Bone marrow (tissue), 2 donors: ENCODE results near the gene UCN3.

Source experiments
- DNase-seq, 2 donors: peaks; one replicate each; lab custom pipeline; 2025; lab: John Stamatoyannopoulos, UW

UCN3 gene, protein sequence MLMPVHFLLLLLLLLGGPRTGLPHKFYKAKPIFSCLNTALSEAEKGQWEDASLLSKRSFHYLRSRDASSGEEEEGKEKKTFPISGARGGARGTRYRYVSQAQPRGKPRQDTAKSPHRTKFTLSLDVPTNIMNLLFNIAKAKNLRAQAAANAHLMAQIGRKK

DNA sequence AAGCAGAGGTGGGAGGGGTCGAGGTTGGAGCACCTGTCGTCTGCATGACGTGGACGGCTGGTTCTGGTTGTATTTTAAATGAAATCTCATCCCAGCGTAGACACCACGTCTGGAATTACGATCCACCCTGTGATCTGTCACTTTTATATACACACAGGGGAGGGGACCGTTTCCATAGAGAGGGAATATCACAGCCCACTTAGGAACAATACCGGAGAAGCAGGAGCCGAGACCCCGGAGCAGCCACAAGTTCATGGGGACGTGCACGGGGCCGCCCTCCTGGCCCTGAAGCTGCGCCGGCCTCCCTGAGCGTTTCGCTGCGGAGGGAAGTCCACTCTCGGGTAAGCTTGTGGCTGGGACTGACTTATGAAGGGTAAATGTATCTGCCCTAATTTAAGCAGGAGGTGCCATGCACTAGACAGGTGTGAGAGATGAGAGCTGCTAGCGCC lies at the start of gene UCN3:
Gene UCN3, plus strand, starts transcription at position 77 of the 449 bp plus-strand sequence. CDS start 8,755 bp downstream, outside the sequence.
- no peak for DNase-seq

GRCh38 chr10:5317547-5318107 lies 47.1 kb upstream of the UCN3 start:
- peak; percentile 27 to 97 for DNase-seq

GRCh38 chr10:5318148-5318547 lies 46.6 kb upstream of the UCN3 start:
- no peak for DNase-seq

DNA sequence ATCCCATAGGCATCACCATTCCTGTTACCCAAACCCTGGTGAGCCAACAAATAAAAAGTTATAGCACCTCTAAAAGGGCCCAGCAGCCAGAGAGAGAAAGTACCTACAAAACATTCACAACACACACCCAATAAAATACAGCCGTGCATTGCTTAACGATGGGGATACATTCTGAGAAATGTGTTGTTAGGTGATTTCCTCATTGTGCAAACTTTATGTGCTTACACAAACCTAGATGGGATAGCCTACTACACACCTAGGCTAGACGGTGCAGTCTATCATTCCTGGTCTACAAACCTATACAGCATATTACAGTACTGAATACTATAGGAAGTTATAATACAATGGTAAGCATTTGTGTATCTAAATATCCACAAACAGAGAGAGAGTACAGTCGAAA lies 44.9 kb upstream of the UCN3 start:
- DNase-seq, result no peak

DNA sequence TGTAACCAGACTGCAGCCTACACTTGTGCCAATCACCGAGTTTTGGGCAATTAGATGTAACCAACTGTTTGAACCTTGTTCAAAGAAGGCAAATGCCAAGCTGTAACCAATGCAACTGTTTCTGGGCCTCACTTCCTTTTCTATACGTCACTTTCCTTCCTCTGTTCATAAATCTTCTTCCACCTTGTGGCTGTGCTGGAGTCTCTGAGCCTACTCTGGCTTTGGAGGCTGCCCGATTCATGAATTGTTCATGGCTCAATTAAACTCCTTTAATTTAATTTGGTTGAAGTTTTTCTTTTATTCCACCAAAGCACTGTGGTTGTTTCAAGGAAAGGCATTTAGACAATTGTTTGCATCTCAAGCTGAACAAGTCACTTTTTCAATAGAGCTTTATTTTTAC lies 43.5 kb upstream of the UCN3 start:
- peak in 1 of 2 donors; percentile 1 for DNase-seq

GRCh38 chr10:5323446-5323845 lies 41.3 kb upstream of the UCN3 start:
- DNase-seq, result no peak

GRCh38 chr10:5325076-5325475 lies 39.7 kb upstream of the UCN3 start:
- no peak for DNase-seq

DNA sequence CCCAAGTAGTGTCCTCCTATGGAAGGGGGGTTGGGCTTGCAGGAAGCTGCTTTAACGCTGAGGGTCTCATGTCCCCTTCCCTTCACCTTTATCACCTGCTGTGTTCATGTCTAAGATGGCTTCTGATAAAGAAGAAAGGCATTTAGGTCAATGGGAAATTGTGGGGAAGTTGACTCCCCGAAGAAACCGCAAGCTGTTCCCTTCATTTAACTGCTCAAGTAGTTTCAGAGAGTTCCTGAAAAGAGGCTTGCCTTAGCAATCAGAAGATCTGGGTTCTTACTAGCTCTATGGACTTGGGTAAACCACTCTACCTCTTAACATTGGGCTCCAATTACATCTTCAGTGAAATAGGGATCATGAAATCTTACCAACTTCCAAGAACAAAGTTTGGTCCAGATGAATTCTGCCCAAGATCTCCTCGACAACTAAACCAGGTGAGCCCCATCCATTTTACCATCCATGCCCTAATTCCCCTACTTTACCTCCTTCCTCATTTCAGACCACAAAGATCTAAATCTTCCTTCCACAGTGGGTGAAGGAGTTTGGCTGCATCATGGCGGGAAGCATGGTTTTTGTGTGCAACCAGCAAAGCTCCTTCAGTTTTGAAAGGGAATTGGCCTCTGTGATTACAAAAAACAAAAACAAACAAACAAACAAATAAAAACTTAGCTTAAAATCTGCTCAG lies 30.4 kb upstream of the UCN3 start:
- DNase-seq, result no peak

DNA sequence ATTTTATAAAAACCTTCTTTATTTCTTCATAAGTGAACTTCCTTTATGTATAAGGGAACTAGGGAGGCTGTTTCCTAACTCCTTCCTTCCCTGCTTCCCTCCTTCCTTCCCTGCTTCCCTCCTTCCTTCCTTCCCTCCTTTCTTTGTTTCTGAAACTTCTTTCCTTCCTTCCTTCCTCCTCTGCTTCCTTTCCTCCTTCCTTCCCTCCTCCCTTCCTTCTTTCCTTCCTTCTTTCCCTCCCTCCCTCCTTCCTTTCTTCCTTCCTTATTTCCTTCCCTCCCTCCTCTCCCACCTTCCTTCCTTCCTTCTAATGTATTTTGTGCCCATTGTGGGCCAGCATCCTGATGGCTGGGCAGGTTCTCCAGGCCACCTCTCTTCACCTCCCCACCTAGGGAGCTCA lies 26.8 kb upstream of the UCN3 start:
- no peak for DNase-seq

GRCh38 chr10:5343092-5343491 lies 21.7 kb upstream of the UCN3 start:
- no peak for DNase-seq

DNA sequence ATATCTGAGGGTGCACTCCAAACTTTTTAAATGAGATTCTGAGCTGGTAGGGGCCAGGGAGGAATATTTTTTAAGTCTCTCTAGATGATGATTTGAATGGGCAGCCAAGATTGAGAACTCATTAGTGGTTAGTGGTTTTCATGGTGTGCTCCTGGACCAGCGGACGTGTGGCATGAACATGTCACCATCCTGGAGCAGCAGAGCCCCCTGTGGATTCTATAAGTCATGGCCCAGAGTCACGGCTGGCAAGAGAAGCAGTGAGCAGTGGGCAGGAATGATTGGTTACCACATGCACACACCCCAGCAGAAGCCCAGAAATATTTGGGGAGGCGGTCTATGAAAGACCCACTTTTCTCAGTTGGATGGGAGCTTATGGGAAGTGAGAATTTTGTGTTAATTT lies 21.2 kb upstream of the UCN3 start:
- no peak for DNase-seq

GRCh38 chr10:5343979-5344378 lies 20.8 kb upstream of the UCN3 start:
- no peak for DNase-seq

- DNase-seq, result no peak
Measured at GRCh38 chr10:5344746-5345145, 20.0 kb upstream of the UCN3 start.

- no peak for DNase-seq
Measured at GRCh38 chr10:5346881-5347280, 17.9 kb upstream of the UCN3 start.

GRCh38 chr10:5349362-5349761 lies 15.4 kb upstream of the UCN3 start:
- no peak for DNase-seq

DNA sequence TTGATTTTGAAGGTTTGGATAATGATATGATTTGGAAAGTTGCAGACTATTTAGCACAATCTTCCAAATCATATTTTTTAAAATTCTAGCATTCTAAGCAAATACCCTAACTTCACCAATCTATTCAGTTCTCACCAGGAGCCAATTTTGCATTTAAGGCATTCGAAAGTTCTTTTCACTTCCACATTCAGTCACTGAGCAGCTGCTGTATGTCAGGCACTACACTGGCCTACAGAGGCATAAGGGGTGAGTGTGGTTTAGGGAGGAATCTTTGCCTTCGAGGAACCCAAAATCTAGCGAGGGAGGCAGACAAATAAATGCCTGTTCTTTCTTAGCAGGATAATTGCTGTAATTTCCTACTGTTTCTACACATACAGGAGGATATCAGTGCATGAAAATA lies 10.7 kb upstream of the UCN3 start:
- no peak for DNase-seq

GRCh38 chr10:5355594-5356301 lies 9.0 kb upstream of the UCN3 start:
- no peak for DNase-seq

GRCh38 chr10:5356302-5356763 lies 8.4 kb upstream of the UCN3 start:
- no peak for DNase-seq

GRCh38 chr10:5360318-5360915 lies 4.3 kb upstream of the UCN3 start:
- no peak for DNase-seq

DNA sequence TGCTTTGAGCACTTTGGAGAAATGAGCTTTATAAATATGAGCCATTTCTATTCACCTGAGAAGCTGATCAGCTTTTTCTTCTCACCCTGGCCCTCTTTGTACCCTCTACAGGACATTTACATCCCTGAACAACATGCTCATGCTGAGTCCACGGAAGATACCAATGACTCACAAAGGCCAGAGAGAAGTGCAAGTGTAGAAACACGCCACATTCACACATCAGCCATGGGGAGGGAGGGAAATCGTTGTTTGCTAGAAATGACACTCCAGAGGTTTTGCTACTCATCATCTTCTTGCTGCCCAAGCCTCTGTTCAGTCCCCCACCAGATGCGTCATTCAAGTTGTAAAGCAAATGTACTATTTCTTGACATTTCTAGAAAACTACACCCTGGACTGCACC lies 2.8 kb upstream of the UCN3 start:
- no peak for DNase-seq

DNA sequence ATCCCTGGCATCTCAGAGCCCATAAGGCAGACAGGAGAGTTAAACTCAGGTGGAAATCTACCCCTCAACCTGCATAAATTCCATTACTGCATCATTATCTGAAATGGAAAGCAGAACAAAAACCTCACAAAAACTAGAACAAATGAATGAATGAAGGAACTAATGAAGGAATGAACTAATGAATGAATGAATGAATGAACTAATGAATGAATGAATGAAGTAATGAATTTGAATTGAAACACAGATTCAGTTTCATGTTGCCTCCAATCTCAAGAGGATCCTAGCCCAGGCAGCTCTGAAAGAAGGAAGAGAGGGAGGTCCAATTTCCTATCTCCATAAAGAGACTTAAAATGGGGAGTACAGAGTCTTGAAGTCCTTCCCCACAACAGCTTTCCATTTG lies 1.9 kb upstream of the UCN3 start:
- DNase-seq, result no peak

DNA sequence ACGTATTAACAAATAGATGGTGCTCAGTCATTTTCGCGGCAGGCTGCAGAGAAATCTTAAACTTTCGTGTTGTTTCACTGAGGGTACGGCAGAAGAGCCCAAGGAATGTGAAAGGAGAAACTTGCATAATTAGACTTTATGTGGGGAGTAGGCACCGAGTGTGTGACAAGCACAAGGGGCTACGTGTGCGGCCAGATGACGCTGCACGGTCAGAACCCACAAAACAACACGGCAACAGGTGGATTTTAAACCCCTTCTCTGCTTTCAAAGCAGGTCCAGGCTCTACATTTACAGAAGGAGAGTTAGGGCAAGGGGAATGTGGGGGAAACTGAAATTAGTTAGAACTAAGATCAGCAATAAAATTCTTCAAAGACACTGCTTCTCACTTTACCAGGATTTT lies 392 bp upstream of the UCN3 start:
- DNase-seq, result no peak

DNA sequence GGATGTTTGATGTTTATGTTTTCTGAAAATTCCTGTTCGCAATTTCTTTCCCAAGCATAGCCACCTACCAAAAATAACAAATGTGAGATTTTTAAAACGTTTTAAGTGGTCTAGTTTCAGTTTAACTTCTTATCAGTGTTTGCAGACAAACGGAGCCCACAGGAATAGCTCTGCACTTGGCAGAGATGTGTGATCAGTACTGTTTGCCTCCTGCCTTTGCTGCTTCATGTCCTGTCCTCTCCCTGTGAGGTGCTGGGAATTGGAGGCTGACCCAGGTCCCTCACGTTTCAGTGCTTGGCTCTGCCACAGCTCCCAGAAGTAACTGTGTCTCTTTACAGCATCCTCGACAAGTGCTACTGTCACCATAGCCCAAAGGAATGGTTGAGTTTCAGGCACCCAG lies 1.2 kb downstream of the UCN3 start:
- no peak for DNase-seq
